ENCODE results near the gene ANKH.

Gene ANKH

DNA sequence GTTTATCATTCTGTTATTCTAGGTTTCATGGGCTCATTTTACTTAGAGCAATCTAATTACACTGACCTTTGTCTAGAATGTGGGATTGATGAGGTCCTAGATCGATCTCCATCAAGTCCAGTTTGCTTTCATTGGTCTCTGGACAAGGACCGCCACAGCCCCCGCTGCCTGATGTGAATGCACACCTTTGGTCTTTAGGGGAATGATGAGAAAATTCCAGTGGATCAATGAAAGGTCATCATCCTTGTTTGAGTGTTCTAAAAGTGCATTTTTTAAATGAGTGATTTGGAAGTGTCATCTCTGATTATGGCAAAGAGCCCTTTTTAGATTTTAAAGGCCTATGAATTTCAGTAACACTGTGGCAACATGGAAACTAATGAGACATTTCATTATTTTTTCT, 2.2 kb upstream of the ANKH start:
- Mint-ChIP-seq H3K4me3 (peak overlapping the region; percentile 23), H3K4me1 (ENCODE audit: low read depth) (peaks cover 20% of the 10 kb centered on the region), H3K36me3 (ENCODE audit: low read depth) (no peaks in the 10 kb centered on the region), H3K9me3 (no peaks in the 10 kb centered on the region), H3K27me3 (ENCODE audit: low read depth) (peaks cover 21% of the 10 kb centered on the region), H3K27ac (no peak overlapping the region)

DNA sequence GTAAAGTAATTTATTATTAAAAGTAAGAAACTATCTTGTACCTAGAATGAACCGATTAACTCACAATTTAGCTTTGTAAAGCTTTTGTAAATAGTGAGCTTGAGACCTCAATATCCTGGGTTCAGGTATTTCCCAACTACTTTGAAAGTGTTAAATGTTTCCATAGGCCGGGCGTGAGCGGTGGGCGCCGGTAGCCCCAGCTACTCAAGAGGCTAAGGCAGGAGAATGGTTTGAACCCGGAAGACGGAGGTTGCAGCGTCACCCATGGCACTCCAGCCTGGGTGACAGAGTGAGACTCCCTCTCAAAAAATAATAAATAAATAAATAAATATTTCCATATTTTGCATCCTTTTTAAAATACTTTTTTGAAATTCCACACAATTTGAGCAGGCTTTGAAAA, 1.5 kb upstream of the ANKH start:
- Mint-ChIP-seq H3K9me3 (no peaks in the 10 kb centered on the region), H3K36me3 (ENCODE audit: low read depth) (no peaks in the 10 kb centered on the region), H3K27ac (no peak overlapping the region), H3K4me3 (no peak overlapping the region), H3K4me1 (ENCODE audit: low read depth) (peaks cover 21% of the 10 kb centered on the region), H3K27me3 (ENCODE audit: low read depth) (peaks cover 20% of the 10 kb centered on the region)

DNA sequence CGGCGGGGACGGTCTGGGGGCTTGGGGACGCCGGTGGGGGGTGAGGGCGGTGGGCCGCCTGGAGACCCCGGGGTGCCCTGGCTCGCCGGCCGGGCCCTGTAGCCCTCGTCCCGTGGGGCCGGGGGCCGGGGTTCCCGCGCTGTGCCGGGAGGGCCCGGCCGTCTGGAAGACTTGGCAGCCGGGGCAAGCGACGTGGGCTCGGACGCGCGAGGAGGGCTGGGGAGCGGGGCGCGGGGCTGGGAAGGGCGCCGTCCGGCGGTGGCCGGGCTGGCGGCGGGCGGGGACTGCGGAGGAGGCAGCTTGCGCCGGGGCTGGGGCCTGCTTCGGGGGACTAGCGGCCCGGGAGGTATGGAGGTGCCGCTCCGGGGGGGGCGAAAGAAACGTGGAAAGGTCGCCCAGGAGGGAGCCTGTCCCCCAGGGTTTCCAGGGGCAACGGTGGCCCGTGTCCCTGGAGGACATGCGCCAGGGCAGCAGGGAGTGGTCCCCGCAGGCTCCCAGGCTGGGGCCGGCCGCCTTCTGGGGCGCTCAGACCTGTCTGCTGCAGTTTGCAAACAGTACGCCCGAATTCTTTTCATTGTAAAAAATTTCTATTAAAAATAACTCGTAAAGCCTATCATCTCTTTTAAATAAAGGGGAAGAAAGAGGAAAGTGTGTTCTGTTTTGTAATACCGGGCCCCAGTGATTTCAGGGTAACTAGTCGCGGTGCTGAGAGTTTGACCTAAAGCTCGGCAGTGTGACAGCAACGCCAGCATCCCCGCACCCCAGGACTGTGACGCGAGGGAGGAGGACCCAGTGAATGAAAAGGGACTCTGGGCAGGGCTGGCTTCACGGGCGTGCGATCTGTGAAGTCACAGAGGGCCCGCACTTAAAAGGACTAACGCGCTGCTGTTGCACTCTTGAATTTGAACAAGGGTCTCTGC, 752 bp upstream of the ANKH start:
- H3K27me3 Mint-ChIP-seq (ENCODE audit: low read depth), result peaks cover 14% of the 10 kb centered on the region
- peak overlapping the region; percentile 85 for H3K27ac Mint-ChIP-seq
- peaks cover 21% of the 10 kb centered on the region for H3K4me1 Mint-ChIP-seq (ENCODE audit: low read depth)
- H3K36me3 Mint-ChIP-seq (ENCODE audit: low read depth), result no peaks in the 10 kb centered on the region
- no peaks in the 10 kb centered on the region for H3K9me3 Mint-ChIP-seq
- peak overlapping the region; percentile 88 for H3K4me3 Mint-ChIP-seq

DNA sequence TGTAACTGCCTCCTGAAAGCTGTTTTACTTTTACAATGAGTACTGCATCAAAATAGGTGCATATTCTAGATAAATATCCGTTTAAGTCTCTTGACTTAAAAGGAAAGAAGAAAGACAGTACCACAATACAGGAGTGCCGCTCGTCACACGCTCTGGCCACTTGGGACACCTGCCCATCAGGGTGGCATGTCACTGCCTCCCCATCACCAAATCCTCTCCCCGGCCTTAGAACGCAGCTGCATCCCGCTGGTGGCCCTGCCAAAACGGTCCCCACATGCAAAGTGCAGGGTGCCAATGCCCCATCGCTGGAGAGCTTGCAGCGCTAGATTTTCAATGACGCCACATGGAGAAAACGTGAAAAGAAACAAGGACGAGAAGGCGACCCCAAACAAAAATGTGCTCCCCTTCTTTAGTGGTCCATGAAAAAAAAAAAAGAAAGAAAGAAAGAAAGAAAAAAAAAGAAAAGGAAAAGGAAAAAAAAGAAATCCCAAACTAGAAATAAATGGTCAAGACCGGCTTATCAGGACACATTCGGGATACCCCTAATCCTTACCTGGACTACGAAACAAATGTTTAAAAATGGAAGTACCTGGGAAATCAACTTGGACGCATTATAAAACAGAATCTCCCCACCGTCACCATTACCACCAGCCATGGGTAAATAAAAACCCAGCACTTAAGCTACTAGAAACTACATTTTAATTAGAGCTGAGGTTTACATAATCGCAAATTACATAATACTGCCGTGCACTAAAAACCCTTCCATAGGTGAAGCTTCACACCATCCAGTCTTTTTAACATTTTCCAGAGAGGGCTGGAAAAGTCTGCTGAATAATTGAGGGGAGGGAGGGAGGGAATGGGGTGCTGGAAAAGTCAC, 1.0 kb downstream of the ANKH start:
- Mint-ChIP-seq H3K9me3 (no peaks in the 10 kb centered on the region), H3K27me3 (ENCODE audit: low read depth) (no peaks in the 10 kb centered on the region), H3K4me1 (ENCODE audit: low read depth) (peaks cover 21% of the 10 kb centered on the region), H3K27ac (peak overlapping the region; percentile 84), H3K36me3 (ENCODE audit: low read depth) (no peaks in the 10 kb centered on the region), H3K4me3 (peak overlapping the region; percentile 91)

DNA sequence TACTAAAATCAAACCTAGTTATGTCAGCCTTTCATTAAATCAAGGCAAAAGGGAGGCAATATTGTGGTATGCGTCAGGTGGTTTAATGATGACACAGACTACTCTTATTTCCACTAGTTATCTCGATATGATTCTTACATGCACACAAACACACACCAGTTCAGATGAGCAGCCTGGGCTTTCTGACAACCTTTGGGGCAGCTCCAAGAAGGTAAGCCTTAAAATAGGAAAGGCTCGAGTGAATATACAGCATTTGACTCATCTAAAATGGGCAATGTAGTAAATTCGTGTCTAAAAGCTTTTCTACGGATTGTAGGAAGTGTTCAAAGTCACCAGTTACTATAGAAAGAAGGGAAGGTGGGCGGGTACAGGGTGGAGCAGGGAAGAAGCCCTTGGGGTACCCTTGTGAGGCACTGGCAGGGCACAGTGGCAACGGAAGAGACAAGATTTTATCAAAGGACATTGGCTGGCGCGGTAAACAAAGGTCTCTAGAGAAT, 1.9 kb downstream of the ANKH start:
- peak overlapping the region; percentile 91 for H3K4me3 Mint-ChIP-seq
- no peaks in the 10 kb centered on the region for H3K9me3 Mint-ChIP-seq
- no peaks in the 10 kb centered on the region for H3K27me3 Mint-ChIP-seq (ENCODE audit: low read depth)
- peaks cover 21% of the 10 kb centered on the region for H3K4me1 Mint-ChIP-seq (ENCODE audit: low read depth)
- peak overlapping the region; percentile 72 for H3K27ac Mint-ChIP-seq
- H3K36me3 Mint-ChIP-seq (ENCODE audit: low read depth), result no peaks in the 10 kb centered on the region

DNA sequence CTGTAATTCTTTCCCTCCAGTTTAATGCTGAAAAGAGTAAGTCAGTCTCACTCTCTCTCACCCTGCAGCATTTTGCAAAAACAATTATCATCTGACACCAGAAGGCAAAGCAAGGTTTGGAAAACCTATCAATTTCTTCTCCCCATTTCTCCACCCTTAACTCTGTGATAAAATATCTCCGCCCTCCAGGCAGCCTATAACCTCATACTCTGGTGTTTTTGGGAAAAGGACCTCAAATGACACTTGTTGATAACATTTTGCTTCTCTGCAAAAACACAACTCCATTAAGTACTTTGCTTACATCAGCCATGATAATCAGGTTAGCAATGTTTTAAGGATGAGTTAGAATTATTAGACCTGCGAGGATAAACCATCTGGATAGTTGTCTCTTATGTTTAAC, 2.3 kb downstream of the ANKH start:
- H3K36me3 Mint-ChIP-seq (ENCODE audit: low read depth), result no peaks in the 10 kb centered on the region
- H3K27ac Mint-ChIP-seq, result no peak overlapping the region
- H3K27me3 Mint-ChIP-seq (ENCODE audit: low read depth), result no peaks in the 10 kb centered on the region
- peaks cover 21% of the 10 kb centered on the region for H3K4me1 Mint-ChIP-seq (ENCODE audit: low read depth)
- no peak overlapping the region for H3K4me3 Mint-ChIP-seq
- no peaks in the 10 kb centered on the region for H3K9me3 Mint-ChIP-seq

DNA sequence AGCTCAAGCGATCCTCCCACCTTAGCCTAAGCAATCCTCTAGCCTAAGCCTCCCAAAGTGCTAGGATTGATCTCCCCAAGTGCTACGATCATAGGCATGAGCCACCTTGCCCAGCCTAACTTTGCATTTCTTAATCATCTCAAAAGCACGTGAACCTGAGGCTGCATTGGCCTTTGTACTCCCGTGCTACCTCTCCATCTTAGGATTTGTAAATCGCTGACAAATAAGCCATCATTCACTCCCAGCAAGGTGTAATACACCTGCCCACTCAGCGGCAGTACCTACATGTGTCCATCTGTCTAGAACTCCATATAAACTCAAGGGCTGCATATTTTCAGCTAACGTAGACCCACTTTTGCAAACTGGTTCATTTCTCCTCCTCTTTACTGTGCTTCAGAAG, 2.8 kb downstream of the ANKH start:
- Mint-ChIP-seq H3K27ac (no peak overlapping the region), H3K4me1 (ENCODE audit: low read depth) (peaks cover 21% of the 10 kb centered on the region), H3K36me3 (ENCODE audit: low read depth) (no peaks in the 10 kb centered on the region), H3K4me3 (no peak overlapping the region), H3K27me3 (ENCODE audit: low read depth) (no peaks in the 10 kb centered on the region), H3K9me3 (no peaks in the 10 kb centered on the region)

DNA sequence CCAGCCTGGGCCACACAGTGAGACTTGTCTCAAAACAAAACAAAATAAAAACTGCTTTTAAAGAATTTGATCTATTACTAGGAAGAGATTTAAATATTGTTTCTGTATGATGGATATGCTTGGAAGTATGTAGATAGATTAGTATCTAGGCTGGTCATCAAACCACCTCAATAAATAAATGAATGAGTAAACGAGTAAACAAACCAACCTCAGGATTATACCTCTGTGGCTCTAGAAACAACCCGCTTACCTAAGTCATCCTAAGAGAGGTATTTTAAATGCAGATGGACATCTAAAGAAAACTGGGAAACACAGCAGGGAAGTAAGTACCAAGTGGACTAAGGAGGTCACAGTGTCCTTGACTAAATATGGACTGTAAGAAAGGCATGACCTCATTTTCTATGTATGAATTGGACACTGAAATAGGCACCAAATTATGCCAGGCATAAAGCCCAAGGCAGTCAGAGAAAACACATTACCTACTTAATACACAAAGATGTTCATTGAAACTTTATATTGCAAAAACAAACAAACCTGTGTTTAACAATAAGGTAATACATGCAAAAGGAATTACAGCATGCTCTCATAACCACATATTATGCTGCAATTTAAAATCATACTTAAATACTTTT, 7.3 kb downstream of the ANKH start:
- Mint-ChIP-seq H3K36me3 (ENCODE audit: low read depth) (no peaks in the 10 kb centered on the region), H3K27ac (no peak overlapping the region), H3K9me3 (no peaks in the 10 kb centered on the region), H3K4me3 (no peak overlapping the region), H3K27me3 (ENCODE audit: low read depth) (no peaks in the 10 kb centered on the region), H3K4me1 (ENCODE audit: low read depth) (peaks cover 7% of the 10 kb centered on the region)

DNA sequence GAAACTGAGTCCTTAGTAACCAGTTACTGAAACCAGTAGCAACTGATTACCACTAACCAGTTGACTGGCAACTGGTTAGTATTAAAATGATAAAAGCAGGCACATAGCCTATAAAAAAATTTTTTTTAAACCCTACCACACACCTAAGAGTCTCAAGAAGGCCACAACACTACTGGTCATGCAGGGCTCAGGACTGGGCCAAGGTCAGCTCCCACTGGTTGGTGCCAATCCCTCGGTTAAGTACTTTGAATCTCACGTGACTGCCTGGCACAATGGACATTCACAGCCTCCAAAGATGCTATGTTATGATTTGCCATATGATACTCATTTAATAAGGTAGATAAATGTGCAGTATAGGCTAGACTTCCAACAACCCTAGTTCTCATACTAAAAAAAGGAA, 8.5 kb downstream of the ANKH start:
- H3K27me3 Mint-ChIP-seq (ENCODE audit: low read depth), result no peaks in the 10 kb centered on the region
- no peak overlapping the region for H3K4me3 Mint-ChIP-seq
- H3K27ac Mint-ChIP-seq, result no peak overlapping the region
- H3K9me3 Mint-ChIP-seq, result no peaks in the 10 kb centered on the region
- peaks cover 3% of the 10 kb centered on the region for H3K36me3 Mint-ChIP-seq (ENCODE audit: low read depth)
- no peaks in the 10 kb centered on the region for H3K4me1 Mint-ChIP-seq (ENCODE audit: low read depth)

DNA sequence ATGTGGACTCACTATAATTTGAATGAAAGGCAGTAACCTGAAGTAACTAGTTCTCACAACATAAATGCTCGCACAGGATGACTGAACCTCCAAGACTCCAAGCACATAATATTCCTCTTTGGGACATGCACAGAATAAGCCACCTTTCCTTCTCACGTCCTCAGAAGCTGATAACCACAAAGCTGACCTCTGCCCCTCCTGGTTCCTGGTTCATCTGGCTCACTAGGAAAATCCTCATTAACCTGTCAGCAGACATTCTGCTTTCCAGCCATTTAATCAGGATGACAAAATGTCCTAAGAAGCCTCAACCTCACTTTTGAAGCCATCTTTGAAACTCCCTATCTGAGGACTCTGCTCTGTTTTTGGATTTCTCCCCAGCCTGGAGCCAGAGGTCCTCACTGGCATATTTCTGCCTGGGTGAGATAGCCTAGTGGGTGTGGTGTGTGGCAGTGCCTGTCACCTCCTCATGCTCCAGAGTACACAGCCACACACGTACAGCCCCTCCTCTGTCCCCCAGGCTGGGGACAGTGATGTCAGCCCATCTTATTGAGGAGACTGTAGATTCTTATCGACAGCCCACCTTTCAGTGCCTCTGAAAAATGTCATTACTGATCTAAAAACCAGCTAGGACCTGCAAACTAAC, 10.3 kb downstream of the ANKH start:
- H3K27ac Mint-ChIP-seq, result no peak overlapping the region
- H3K4me1 Mint-ChIP-seq (ENCODE audit: low read depth), result no peaks in the 10 kb centered on the region
- H3K4me3 Mint-ChIP-seq, result no peak overlapping the region
- H3K9me3 Mint-ChIP-seq, result no peaks in the 10 kb centered on the region
- peaks cover 3% of the 10 kb centered on the region for H3K36me3 Mint-ChIP-seq (ENCODE audit: low read depth)
- H3K27me3 Mint-ChIP-seq (ENCODE audit: low read depth), result no peaks in the 10 kb centered on the region

DNA sequence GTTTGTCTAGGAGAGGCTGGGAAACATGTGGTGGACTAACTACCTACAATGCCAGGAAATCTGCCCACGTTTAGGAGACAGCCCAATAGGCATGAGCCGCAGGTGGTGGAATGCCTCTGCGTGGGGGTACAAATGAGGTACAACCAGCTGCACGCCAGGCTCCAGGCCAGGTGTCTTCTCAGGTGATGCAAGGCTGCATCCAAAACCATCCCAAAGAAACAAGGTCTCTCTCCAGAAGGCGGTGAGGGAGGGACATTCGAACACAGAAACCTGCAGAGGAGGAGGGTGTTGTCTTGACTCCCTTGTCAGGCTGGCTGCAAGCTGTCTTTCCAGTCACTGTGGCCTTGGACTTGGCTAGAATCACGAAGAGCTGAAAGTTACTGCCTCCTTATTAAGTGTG, 11.6 kb downstream of the ANKH start:
- no peak overlapping the region for H3K27ac Mint-ChIP-seq
- no peaks in the 10 kb centered on the region for H3K9me3 Mint-ChIP-seq
- H3K36me3 Mint-ChIP-seq (ENCODE audit: low read depth), result peaks cover 3% of the 10 kb centered on the region
- H3K4me1 Mint-ChIP-seq (ENCODE audit: low read depth), result peaks cover 3% of the 10 kb centered on the region
- H3K4me3 Mint-ChIP-seq, result no peak overlapping the region
- H3K27me3 Mint-ChIP-seq (ENCODE audit: low read depth), result no peaks in the 10 kb centered on the region

DNA sequence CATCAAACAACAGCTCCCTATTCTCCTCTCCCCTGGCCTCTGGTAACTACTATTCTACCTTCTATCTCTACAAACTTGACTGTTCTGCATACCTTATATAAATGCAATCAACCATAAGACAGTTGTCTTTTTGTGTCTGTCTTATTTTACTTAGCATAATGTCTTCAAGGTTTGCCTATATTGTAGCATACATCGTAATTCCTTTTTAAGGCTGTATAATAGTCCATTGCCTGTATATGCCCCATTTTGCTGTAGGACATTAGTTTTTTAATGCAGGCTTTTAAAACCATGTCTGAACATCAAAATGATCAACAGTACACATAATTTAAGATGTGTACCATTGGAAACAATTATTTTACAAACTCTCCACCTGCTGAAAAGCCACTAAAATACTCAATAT, 12.4 kb downstream of the ANKH start:
- peaks cover 6% of the 10 kb centered on the region for H3K4me1 Mint-ChIP-seq (ENCODE audit: low read depth)
- no peak overlapping the region for H3K27ac Mint-ChIP-seq
- H3K9me3 Mint-ChIP-seq, result no peaks in the 10 kb centered on the region
- H3K36me3 Mint-ChIP-seq (ENCODE audit: low read depth), result peaks cover 3% of the 10 kb centered on the region
- H3K4me3 Mint-ChIP-seq, result no peak overlapping the region
- no peaks in the 10 kb centered on the region for H3K27me3 Mint-ChIP-seq (ENCODE audit: low read depth)

DNA sequence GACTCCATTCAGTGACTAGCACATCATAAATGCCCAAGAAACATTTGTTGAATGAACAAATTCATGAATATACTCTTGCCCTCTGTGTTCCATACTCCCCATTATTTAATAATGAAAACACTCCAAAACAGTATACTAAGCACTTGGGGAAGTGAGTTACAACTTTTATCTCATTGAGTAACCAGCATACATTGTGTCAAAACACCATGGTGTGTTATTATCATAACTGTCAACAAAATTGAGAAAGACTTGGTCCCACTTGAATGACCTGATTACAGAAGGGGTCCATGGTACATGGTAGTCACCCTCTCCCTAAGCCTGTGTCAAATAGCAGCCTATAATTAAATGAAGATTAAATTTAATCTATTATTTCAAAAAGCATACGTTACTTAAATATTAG, 16.2 kb downstream of the ANKH start:
- H3K27me3 Mint-ChIP-seq (ENCODE audit: low read depth), result no peaks in the 10 kb centered on the region
- H3K36me3 Mint-ChIP-seq (ENCODE audit: low read depth), result peaks cover 3% of the 10 kb centered on the region
- peaks cover 6% of the 10 kb centered on the region for H3K4me1 Mint-ChIP-seq (ENCODE audit: low read depth)
- H3K27ac Mint-ChIP-seq, result no peak overlapping the region
- H3K9me3 Mint-ChIP-seq, result no peaks in the 10 kb centered on the region
- no peak overlapping the region for H3K4me3 Mint-ChIP-seq

DNA sequence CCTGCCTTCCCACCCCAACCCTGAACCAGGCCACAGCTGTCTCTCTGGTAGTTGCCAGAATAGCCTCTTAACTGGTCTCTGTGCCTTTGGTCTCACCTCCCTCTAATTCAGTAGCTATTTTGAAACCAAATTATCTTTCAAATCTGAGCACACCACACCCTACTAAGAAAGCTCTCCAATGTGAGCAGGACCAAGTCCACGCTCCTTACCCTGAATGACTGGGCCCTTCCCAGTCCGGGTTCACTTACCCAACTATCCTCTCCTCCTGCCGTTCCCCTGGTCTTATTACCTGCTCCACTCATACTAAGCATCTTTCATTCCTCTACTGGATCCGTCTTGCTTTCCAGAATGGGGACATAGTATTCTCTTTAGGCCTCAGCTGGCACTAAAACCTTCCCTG, 16.8 kb downstream of the ANKH start:
- no peak overlapping the region for H3K4me3 Mint-ChIP-seq

More for the DNA sequence above, 16.8 kb downstream of the ANKH start:
- peaks cover 6% of the 10 kb centered on the region for H3K4me1 Mint-ChIP-seq (ENCODE audit: low read depth)
- no peaks in the 10 kb centered on the region for H3K9me3 Mint-ChIP-seq
- peaks cover 3% of the 10 kb centered on the region for H3K36me3 Mint-ChIP-seq (ENCODE audit: low read depth)
- H3K27me3 Mint-ChIP-seq (ENCODE audit: low read depth), result no peaks in the 10 kb centered on the region
- H3K27ac Mint-ChIP-seq, result no peak overlapping the region

All from T-helper 1 cell treated with Interleukin-12 subunit alpha and Interleukin-12 subunit beta and Interleukin-4 antibody, amounts not matched to agents 30 μg/mL and 1 μg/mL, for 36 hours (primary cell).